ENCODE measurements around the gene CLCNKB. TPM values are rescaled to one million over a fixed set of nuclear protein-coding genes. Genes with fewer than 3 reads are reported as not detected.
"Not testable (repeated sequence)": the region's sequence is repeated elsewhere in the genome, so short reads cannot be mapped to it uniquely, and the experiment has no call there.

The CLCNKB gene
- total and polyA plus RNA-seq, 12 donors = 0.57 to 3.4 (median 2.0) TPM

GRCh38 chr1:16054598-16055540 lies 11.3 kb downstream of the CLCNKB start:
- no peak overlapping the region for H3K4me3 ChIP-seq
- H3K27me3 ChIP-seq = no peaks in the 10 kb centered on the region
- H3K9me3 ChIP-seq = no peaks in the 10 kb centered on the region
- H3K27ac ChIP-seq = no peak overlapping the region
- H3K4me1 ChIP-seq = peaks cover 0 to 7% (median 0%) of the 10 kb centered on the region in 9 donors
- TF ChIP-seq CTCF (IDR thresholded peaks at IDR 0.05) = no peak
- 80 to 86% methylated on average over 7 of the region's 7 CpGs for WGBS, 2 donors
- intact Hi-C loops (cut with DNase I) = loop anchor here in 8 of 10 donors (1.0 to 5.0 kb wide), 4 partner anchors 46 to 263 kb away; no protein-coding TSS in a partner anchor
- DNase-seq (no peak), ATAC-seq (no peak)
- no peaks in the 10 kb centered on the region for H3K36me3 ChIP-seq

GRCh38 chr1:16055613-16056520 lies 12.3 kb downstream of the CLCNKB start:
- intact Hi-C loops (cut with DNase I) = loop anchor here in 8 of 10 donors (1.0 to 5.0 kb wide), 5 partner anchors 23 to 264 kb away; no protein-coding TSS in a partner anchor
- peaks cover 0 to 7% (median 0%) of the 10 kb centered on the region in 9 donors for H3K4me1 ChIP-seq
- 36 to 43% methylated on average over 18 of the region's 18 CpGs for WGBS, 2 donors
- H3K9me3 ChIP-seq = no peaks in the 10 kb centered on the region
- no peak overlapping the region for H3K27ac ChIP-seq
- H3K27me3 ChIP-seq = no peaks in the 10 kb centered on the region
- no peaks in the 10 kb centered on the region for H3K36me3 ChIP-seq
- peak; percentile 83 for DNase-seq
- H3K4me3 ChIP-seq = no peak overlapping the region
- ATAC-seq = peak; percentile 69 to 89 (median 84)
- peak; percentile 74 to 95 (median 90) for TF ChIP-seq CTCF (IDR thresholded peaks at IDR 0.05)

GRCh38 chr1:16056521-16056912 lies 12.9 kb downstream of the CLCNKB start:
- ATAC-seq, H3K4me3 ChIP-seq, DNase-seq, H3K27me3 ChIP-seq, H3K36me3 ChIP-seq, H3K9me3 ChIP-seq, H3K4me1 ChIP-seq, H3K27ac ChIP-seq: not testable (repeated sequence)
- WGBS, 2 donors = 82 to 83% methylated on average over 3 of the region's 4 CpGs
- intact Hi-C loops (cut with DNase I) = loop anchor here in 6 of 10 donors (1.0 to 5.0 kb wide), 5 partner anchors 24 to 264 kb away; no protein-coding TSS in a partner anchor

GRCh38 chr1:16057314-16057915 lies 13.8 kb downstream of the CLCNKB start:
- peak in 6 of 8 donors; percentile 1 to 28 (median 12) for ATAC-seq
- H3K36me3 ChIP-seq, H3K27ac ChIP-seq, H3K27me3 ChIP-seq, DNase-seq, H3K4me1 ChIP-seq, H3K9me3 ChIP-seq, H3K4me3 ChIP-seq: not testable (repeated sequence)
- intact Hi-C loops (cut with DNase I) = loop anchor here in 6 of 10 donors (1.0 to 5.0 kb wide), 5 partner anchors 24 to 265 kb away; no protein-coding TSS in a partner anchor
- WGBS, 2 donors = 63 to 72% methylated on average over 7 of the region's 7 CpGs

GRCh38 chr1:16058394-16059120 lies 15.0 kb downstream of the CLCNKB start:
- intact Hi-C loops (cut with DNase I) = loop anchor here in 3 of 10 donors (5.0 kb wide), 1 partner anchor 266 kb away; no protein-coding TSS in a partner anchor
- not testable (repeated sequence) for H3K36me3 ChIP-seq, DNase-seq, H3K4me3 ChIP-seq, H3K27me3 ChIP-seq, H3K9me3 ChIP-seq, H3K4me1 ChIP-seq, H3K27ac ChIP-seq
- WGBS, 2 donors = 68 to 72% methylated on average over 16 to 17 of the region's 20 CpGs
- ATAC-seq = peak in 1 of 8 donors; percentile 4

All from heart right ventricle (tissue), 16 donors.